OCI-LY7 (cell line): Measurements from ENCODE around the gene MORN1.

Experiments
- CTCF ChIP-seq: fragments of 200-600 bp; sonication (generic); conservative IDR thresholded peaks from 2 replicates; pipeline ENCODE4 v1.5.1; 2014; ENCODE audit warnings: mild to moderate bottlenecking, antibody characterized with exemption, low read length, moderate library complexity, mixed read lengths
- EZH2phosphoT487 ChIP-seq: fragments of 200-600 bp; sonication (generic); IDR thresholded peaks from 2 replicates; pipeline ENCODE4 v1.6.1; 2018; ENCODE audit warnings: low read depth, borderline replicate concordance, mild to moderate bottlenecking, mixed run types, antibody characterized with exemption, low read length, moderate library complexity, mixed read lengths

GRCh38 chr1:2291577-2291976, 99.8 kb downstream of the MORN1 start:
- TF ChIP-seq CTCF: no peak
- no peak for TF ChIP-seq EZH2phosphoT487
